Endothelial cell (in vitro differentiated cells): ENCODE measurements around the gene ICAM1. TPM values are rescaled to one million over a fixed set of nuclear protein-coding genes. Genes with fewer than 3 reads are reported as not detected.

Source experiments
- DNase-seq: peaks from one replicate; pipeline ENCODE4 v3.0.0; 2021; ENCODE audit warnings: low spot score
- H3K27ac Mint-ChIP-seq: one replicate; pipeline ENCODE4 v1.8.0; 2021; ENCODE audit warnings: mixed read lengths, inconsistent platforms; ENCODE audit not compliant: unreplicated experiment
- H3K27me3 Mint-ChIP-seq: one replicate; pipeline ENCODE4 v1.8.0; 2021; ENCODE audit warnings: mild to moderate bottlenecking, moderate library complexity, mixed read lengths, inconsistent platforms; ENCODE audit not compliant: unreplicated experiment
- H3K36me3 Mint-ChIP-seq: one replicate; pipeline ENCODE4 v1.8.0; 2021; ENCODE audit warnings: mild to moderate bottlenecking, low read depth, mixed read lengths, inconsistent platforms; ENCODE audit not compliant: unreplicated experiment
- H3K4me1 Mint-ChIP-seq: one replicate; pipeline ENCODE4 v1.8.0; 2021; ENCODE audit warnings: mild to moderate bottlenecking, mixed read lengths, inconsistent platforms; ENCODE audit not compliant: unreplicated experiment
- H3K4me3 Mint-ChIP-seq: one replicate; pipeline ENCODE4 v1.8.0; 2021; ENCODE audit warnings: mild to moderate bottlenecking, mixed read lengths, inconsistent platforms; ENCODE audit not compliant: unreplicated experiment
- H3K9me3 Mint-ChIP-seq: one replicate; pipeline ENCODE4 v1.8.0; 2021; ENCODE audit warnings: mixed read lengths, inconsistent platforms; ENCODE audit not compliant: unreplicated experiment
- total RNA-seq: library from RNA; stranded (reverse); fragmentation: NEBNext Ultra II Directional; extraction: Animal tissue kit (Norgen Biotek cat#: 25700); gene quantifications from one replicate; pipeline ENCODE4 v1.2.1, GENCODE V29; 2021; ENCODE audit not compliant: unreplicated experiment
- TF ChIP-seq, protein P1 (sequence below): fragments of 200-600 bp; sonication (generic); IDR thresholded peaks from one replicate; pipeline ENCODE4 v1.5.0; 2021; ENCODE audit warnings: antibody characterized with exemption; ENCODE audit not compliant: unreplicated experiment

ICAM1 gene
- total RNA-seq, 1 donor from 2014 or later = 7.2 TPM

DNA sequence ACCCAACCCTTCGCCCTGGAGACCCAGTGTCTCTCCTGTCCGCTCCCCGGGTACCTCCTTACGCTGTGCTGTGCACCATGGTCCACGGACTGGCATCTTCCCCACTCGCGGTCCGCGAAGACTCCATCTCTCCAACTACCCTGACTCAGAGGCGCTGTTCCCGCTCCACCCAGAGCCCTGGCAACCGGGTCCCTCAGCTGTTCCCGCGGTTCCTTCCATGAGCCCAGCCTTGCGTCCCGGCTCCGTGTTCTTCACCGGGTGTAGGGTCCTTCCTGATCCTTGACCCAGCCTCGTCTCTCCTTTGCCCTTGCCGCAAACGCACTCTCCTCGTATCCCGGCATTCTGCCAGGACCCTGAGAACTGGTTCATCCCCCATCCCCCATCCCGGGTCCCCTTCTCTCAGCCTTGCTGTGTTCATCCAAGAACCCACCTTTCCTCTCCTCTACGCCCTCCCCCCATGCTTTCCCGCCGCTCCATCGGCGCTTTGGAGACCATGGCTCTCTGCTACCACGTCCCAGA is 19.5 kb downstream of the ICAM1 start:
- Mint-ChIP-seq H3K4me1 (peaks cover 16% of the 10 kb centered on the region), H3K27ac (no peak overlapping the region)

DNA sequence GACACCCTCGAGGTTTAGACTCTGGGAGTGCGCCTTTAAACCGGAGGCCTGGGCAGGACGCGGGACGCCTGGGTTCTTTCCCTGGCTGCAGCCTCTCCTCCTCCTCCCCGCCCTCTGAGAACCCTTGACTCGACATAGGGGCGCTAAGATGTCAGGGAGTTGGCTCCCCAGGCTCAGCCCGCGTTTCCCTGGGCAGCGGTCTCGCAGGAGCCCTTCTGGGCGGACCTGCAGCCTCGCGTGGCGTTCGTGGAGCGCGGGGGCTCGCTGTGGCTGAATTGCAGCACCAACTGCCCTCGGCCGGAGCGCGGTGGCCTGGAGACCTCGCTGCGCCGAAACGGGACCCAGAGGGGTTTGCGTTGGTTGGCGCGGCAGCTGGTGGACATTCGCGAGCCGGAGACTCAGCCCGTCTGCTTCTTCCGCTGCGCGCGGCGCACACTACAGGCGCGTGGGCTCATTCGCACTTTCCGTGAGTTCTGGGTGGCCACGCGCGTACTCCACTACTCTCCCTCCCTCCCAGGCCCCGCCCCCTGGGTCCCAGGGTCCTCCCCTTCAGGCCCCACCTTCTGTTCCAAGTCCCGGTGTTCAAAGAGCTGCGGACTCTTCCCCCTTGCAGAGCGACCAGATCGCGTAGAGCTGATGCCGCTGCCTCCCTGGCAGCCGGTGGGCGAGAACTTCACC is 20.1 kb downstream of the ICAM1 start:
- Mint-ChIP-seq H3K4me3 (no peak overlapping the region), H3K27ac (no peak overlapping the region), H3K4me1 (peaks cover 16% of the 10 kb centered on the region), H3K36me3 (peaks cover 8% of the 10 kb centered on the region), H3K27me3 (peaks cover 42% of the 10 kb centered on the region), H3K9me3 (no peaks in the 10 kb centered on the region)
- DNase-seq = no peak
- TF ChIP-seq, protein P1, sequence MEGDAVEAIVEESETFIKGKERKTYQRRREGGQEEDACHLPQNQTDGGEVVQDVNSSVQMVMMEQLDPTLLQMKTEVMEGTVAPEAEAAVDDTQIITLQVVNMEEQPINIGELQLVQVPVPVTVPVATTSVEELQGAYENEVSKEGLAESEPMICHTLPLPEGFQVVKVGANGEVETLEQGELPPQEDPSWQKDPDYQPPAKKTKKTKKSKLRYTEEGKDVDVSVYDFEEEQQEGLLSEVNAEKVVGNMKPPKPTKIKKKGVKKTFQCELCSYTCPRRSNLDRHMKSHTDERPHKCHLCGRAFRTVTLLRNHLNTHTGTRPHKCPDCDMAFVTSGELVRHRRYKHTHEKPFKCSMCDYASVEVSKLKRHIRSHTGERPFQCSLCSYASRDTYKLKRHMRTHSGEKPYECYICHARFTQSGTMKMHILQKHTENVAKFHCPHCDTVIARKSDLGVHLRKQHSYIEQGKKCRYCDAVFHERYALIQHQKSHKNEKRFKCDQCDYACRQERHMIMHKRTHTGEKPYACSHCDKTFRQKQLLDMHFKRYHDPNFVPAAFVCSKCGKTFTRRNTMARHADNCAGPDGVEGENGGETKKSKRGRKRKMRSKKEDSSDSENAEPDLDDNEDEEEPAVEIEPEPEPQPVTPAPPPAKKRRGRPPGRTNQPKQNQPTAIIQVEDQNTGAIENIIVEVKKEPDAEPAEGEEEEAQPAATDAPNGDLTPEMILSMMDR = no peak

More for the DNA sequence above, 19.5 kb downstream of the ICAM1 start:
- Mint-ChIP-seq H3K27me3 (peaks cover 37% of the 10 kb centered on the region), H3K36me3 (peaks cover 5% of the 10 kb centered on the region), H3K4me3 (no peak overlapping the region), H3K9me3 (no peaks in the 10 kb centered on the region)
- TF ChIP-seq, protein P1 = no peak
- DNase-seq = no peak

DNA sequence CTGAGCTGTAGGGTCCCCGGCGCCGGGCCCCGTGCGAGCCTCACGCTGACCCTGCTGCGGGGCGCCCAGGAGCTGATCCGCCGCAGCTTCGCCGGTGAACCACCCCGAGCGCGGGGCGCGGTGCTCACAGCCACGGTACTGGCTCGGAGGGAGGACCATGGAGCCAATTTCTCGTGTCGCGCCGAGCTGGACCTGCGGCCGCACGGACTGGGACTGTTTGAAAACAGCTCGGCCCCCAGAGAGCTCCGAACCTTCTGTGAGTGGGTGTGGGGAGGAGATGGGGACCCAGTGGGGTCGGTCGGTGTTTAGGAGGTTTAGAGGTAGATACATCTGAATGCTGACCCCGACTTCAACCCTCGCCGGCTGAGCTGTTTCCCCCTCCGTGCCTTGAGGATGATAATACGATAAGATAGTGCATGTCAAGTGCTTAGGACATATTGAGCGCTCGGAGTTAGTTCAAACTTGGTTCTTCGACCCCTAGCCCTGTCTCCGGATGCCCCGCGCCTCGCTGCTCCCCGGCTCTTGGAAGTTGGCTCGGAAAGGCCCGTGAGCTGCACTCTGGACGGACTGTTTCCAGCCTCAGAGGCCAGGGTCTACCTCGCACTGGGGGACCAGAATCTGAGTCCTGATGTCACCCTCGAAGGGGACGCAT is 20.8 kb downstream of the ICAM1 start:
- H3K4me3 Mint-ChIP-seq = no peak overlapping the region
- H3K4me1 Mint-ChIP-seq = peaks cover 14% of the 10 kb centered on the region
- H3K36me3 Mint-ChIP-seq = peaks cover 8% of the 10 kb centered on the region
- no peaks in the 10 kb centered on the region for H3K9me3 Mint-ChIP-seq
- no peak overlapping the region for H3K27ac Mint-ChIP-seq
- TF ChIP-seq, protein P1 = no peak
- H3K27me3 Mint-ChIP-seq = peaks cover 42% of the 10 kb centered on the region
- no peak for DNase-seq

DNA sequence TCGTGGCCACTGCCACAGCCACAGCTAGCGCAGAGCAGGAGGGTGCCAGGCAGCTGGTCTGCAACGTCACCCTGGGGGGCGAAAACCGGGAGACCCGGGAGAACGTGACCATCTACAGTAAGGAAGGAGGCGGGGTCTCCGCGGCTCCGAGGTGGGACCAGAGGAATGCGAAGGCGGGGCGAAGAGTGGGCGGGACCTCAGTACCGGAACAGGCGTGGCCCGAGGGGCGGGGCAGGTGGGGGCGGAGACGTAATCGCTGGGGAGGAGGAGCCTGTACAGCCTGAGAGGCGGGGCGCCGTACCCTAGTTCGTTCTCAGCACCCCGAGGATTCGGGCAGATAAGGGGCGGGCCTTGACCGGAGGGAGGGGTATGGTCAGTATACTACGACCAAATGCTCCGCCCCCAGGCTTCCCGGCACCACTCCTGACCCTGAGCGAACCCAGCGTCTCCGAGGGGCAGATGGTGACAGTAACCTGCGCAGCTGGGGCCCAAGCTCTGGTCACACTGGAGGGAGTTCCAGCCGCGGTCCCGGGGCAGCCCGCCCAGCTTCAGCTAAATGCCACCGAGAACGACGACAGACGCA is 21.4 kb downstream of the ICAM1 start:
- Mint-ChIP-seq H3K27me3 (peaks cover 44% of the 10 kb centered on the region), H3K4me1 (peaks cover 14% of the 10 kb centered on the region), H3K36me3 (peaks cover 8% of the 10 kb centered on the region), H3K4me3 (no peak overlapping the region), H3K9me3 (no peaks in the 10 kb centered on the region), H3K27ac (no peak overlapping the region)
- TF ChIP-seq, protein P1 = no peak
- peak; percentile 58 for DNase-seq
